Measurements from ENCODE around the gene GRM1. TPM values are rescaled to one million over a fixed set of nuclear protein-coding genes. Genes with fewer than 3 reads are reported as not detected.

The GRM1 gene
- total and polyA plus RNA-seq, 2 donors (not counting 1 experiment from before 2014, with no cell fraction given): not detected

DNA sequence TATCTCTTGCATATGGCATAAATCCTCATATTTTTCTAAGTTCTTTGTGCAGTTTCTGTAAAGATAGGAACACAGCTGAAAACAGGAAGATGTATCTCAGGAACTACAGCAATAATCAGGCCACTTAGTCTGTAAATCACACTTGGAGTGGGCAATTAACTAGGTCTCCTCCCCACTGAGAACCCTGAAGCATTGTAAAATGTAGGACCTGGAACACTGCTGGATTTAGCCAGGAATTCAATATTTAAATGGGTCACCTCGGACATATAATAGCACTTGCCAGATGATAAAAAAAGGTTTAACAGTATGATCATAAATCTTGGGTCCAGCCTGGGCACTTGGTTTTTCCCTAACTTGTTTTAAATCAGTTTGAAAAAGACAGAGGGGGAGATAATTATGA is 155.0 kb downstream of the GRM1 start:
- no peak for TF ChIP-seq EZH2 (IDR thresholded peaks at IDR 0.05; ENCODE audit: borderline replicate concordance, insufficient read depth, low read depth, low read length, poor library complexity, severe bottlenecking)
- TF ChIP-seq, protein P1, sequence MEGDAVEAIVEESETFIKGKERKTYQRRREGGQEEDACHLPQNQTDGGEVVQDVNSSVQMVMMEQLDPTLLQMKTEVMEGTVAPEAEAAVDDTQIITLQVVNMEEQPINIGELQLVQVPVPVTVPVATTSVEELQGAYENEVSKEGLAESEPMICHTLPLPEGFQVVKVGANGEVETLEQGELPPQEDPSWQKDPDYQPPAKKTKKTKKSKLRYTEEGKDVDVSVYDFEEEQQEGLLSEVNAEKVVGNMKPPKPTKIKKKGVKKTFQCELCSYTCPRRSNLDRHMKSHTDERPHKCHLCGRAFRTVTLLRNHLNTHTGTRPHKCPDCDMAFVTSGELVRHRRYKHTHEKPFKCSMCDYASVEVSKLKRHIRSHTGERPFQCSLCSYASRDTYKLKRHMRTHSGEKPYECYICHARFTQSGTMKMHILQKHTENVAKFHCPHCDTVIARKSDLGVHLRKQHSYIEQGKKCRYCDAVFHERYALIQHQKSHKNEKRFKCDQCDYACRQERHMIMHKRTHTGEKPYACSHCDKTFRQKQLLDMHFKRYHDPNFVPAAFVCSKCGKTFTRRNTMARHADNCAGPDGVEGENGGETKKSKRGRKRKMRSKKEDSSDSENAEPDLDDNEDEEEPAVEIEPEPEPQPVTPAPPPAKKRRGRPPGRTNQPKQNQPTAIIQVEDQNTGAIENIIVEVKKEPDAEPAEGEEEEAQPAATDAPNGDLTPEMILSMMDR (IDR thresholded peaks at IDR 0.05): no peak
- Histone ChIP-seq H3K4me3 (ENCODE audit: control extremely low read depth in 1 of 5, extremely low read depth in 1 of 5, insufficient read depth in 1 of 5, low read depth in 2 of 5, low read length in 4 of 5) (no peak overlapping the region), H3K79me2 (ENCODE audit: control insufficient read depth, insufficient read depth, low read length) (no peaks in the 10 kb centered on the region), H3K9ac (ENCODE audit: low read length) (no peak overlapping the region), H3K27me3 (replicated peaks in 1 of 4; ENCODE audit: control extremely low read depth in 1 of 4, control insufficient read depth in 3 of 4, insufficient read depth in 4 of 4, low read length in 3 of 4) (no peaks in the 10 kb centered on the region), H3K4me2 (replicated peaks; ENCODE audit: low read depth, low read length, poor library complexity, severe bottlenecking) (no peak overlapping the region), H4K20me1 (ENCODE audit: control insufficient read depth, insufficient read depth, low read length, poor library complexity, severe bottlenecking) (no peaks in the 10 kb centered on the region), H3K9me3 (ENCODE audit: control extremely low read depth in 1 of 3, control insufficient read depth in 2 of 3, insufficient read depth in 1 of 3, low read length in 2 of 3) (no peaks in the 10 kb centered on the region), H2AFZ (ENCODE audit: insufficient read depth, low read depth, low read length, poor library complexity, severe bottlenecking) (no peak overlapping the region), H3K4me1 (ENCODE audit: control insufficient read depth in 2 of 2, insufficient read depth in 2 of 2, low read length in 2 of 2) (no peaks in the 10 kb centered on the region), H3K36me3 (replicated peaks in 1 of 2; ENCODE audit: control extremely low read depth in 1 of 2, control insufficient read depth in 1 of 2, extremely low read depth in 1 of 2, insufficient read depth in 2 of 2, low read length in 1 of 2) (no peaks in the 10 kb centered on the region), H3K27ac (ENCODE audit: low read length in 2 of 2) (no peak overlapping the region)
- DNase-seq (no peak), ATAC-seq (ENCODE audit: low read depth) (no peak)
- 60% methylated on average over 1 of the region's 1 CpG for WGBS (ENCODE audit: insufficient coverage)
- intact Hi-C loops (cut with micrococcal nuclease): no loop called here
- no peaks in the 10 kb centered on the region for H3K4me1 Mint-ChIP-seq
- no peaks in the 10 kb centered on the region for H3K27me3 Mint-ChIP-seq
- no peaks in the 10 kb centered on the region for H3K9me3 Mint-ChIP-seq (ENCODE audit: insufficient read depth)
- ChIA-PET POLR2A (no interaction called here), CTCF (no interaction called here)
- H3K4me3 Mint-ChIP-seq: no peak overlapping the region
- no peak overlapping the region for H3K27ac Mint-ChIP-seq

DNA sequence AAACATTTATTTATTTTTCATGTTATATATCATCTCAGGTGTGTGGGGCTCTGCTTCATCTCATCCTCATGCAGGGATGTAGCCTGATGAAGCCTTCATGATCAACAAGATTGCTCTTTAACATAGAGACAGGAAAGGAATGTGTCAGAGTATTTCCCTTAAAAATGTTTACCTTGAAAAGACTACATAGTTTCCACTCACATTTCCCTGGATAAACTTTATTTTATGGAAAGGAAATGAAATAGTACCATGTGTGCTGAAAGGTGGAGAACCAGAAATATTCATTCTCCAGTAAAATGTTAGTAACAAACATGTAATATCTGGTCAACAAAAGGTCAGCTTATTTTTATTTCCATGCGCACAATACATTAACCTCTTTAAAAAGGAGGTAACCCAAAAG is 155.8 kb downstream of the GRM1 start:
- Mint-ChIP-seq H3K27ac (no peak overlapping the region), H3K4me3 (no peak overlapping the region), H3K27me3 (no peaks in the 10 kb centered on the region), H3K9me3 (ENCODE audit: insufficient read depth) (no peaks in the 10 kb centered on the region), H3K4me1 (no peaks in the 10 kb centered on the region)
- intact Hi-C loops (cut with micrococcal nuclease): no loop called here
- TF ChIP-seq EZH2 (IDR thresholded peaks at IDR 0.05; ENCODE audit: borderline replicate concordance, insufficient read depth, low read depth, low read length, poor library complexity, severe bottlenecking): no peak
- TF ChIP-seq, protein P1 (IDR thresholded peaks at IDR 0.05): no peak
- H3K9me3 ChIP-seq (ENCODE audit: control extremely low read depth in 1 of 3, control insufficient read depth in 2 of 3, insufficient read depth in 1 of 3, low read length in 2 of 3): no peaks in the 10 kb centered on the region
- H3K27me3 ChIP-seq (replicated peaks in 1 of 4; ENCODE audit: control extremely low read depth in 1 of 4, control insufficient read depth in 3 of 4, insufficient read depth in 4 of 4, low read length in 3 of 4): no peaks in the 10 kb centered on the region
- ATAC-seq (ENCODE audit: low read depth) (no peak), DNase-seq (no peak)
- H3K36me3 ChIP-seq (replicated peaks in 1 of 2; ENCODE audit: control extremely low read depth in 1 of 2, control insufficient read depth in 1 of 2, extremely low read depth in 1 of 2, insufficient read depth in 2 of 2, low read length in 1 of 2): no peaks in the 10 kb centered on the region
- CTCF ChIA-PET: no interaction called here
- no peak overlapping the region for H3K4me2 ChIP-seq (replicated peaks; ENCODE audit: low read depth, low read length, poor library complexity, severe bottlenecking)
- no peak overlapping the region for H2AFZ ChIP-seq (ENCODE audit: insufficient read depth, low read depth, low read length, poor library complexity, severe bottlenecking)
- no peak overlapping the region for H3K27ac ChIP-seq (ENCODE audit: low read length in 2 of 2)
- no peaks in the 10 kb centered on the region for H4K20me1 ChIP-seq (ENCODE audit: control insufficient read depth, insufficient read depth, low read length, poor library complexity, severe bottlenecking)
- POLR2A ChIA-PET: no interaction called here
- no peaks in the 10 kb centered on the region for H3K79me2 ChIP-seq (ENCODE audit: control insufficient read depth, insufficient read depth, low read length)
- H3K4me1 ChIP-seq (ENCODE audit: control insufficient read depth in 2 of 2, insufficient read depth in 2 of 2, low read length in 2 of 2): no peaks in the 10 kb centered on the region
- H3K9ac ChIP-seq (ENCODE audit: low read length): no peak overlapping the region
- no peak overlapping the region for H3K4me3 ChIP-seq (ENCODE audit: control extremely low read depth in 1 of 5, extremely low read depth in 1 of 5, insufficient read depth in 1 of 5, low read depth in 2 of 5, low read length in 4 of 5)
- WGBS (ENCODE audit: insufficient coverage): 100% methylated on average over 1 of the region's 1 CpG

Data from B cell (primary cell).